OCI-LY3 (cell line): Measurements from ENCODE around the gene SLCO4A1.

Source experiments
- EZH2phosphoT487 ChIP-seq: fragments of 200-600 bp; shearing (Covaris generic); IDR thresholded peaks from 2 replicates; pipeline ENCODE4 v1.6.1; 2018; ENCODE audit warnings: antibody characterized with exemption, mixed run types, low read depth
- TF ChIP-seq, protein P1 (sequence below): fragments of 200-600, 300-600 bp; sonication (generic); IDR thresholded peaks from 2 replicates; pipeline ENCODE4 v1.5.1; 2014; ENCODE audit warnings: antibody characterized with exemption, low read length, low read depth

DNA sequence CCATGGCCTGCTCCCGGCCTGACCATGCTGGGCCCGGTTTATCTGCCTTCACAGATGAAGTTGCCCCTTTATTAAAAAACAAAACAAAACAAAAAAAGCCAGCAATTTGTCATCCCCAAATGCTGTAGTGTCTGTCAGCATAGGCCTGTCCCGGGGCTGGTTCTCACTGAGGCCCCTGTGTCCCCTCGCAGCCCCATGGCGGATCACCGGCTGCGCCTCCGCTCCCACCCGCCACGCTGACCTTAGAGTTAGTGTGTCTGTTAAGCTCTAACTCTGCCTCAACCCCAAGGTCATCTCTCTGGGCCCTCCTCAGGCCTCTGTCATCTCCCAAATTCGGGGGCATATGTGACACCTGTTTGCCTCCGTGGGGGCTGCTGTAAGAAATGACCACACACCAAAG, 11.1 kb downstream of the SLCO4A1 start:
- TF ChIP-seq, protein P1, sequence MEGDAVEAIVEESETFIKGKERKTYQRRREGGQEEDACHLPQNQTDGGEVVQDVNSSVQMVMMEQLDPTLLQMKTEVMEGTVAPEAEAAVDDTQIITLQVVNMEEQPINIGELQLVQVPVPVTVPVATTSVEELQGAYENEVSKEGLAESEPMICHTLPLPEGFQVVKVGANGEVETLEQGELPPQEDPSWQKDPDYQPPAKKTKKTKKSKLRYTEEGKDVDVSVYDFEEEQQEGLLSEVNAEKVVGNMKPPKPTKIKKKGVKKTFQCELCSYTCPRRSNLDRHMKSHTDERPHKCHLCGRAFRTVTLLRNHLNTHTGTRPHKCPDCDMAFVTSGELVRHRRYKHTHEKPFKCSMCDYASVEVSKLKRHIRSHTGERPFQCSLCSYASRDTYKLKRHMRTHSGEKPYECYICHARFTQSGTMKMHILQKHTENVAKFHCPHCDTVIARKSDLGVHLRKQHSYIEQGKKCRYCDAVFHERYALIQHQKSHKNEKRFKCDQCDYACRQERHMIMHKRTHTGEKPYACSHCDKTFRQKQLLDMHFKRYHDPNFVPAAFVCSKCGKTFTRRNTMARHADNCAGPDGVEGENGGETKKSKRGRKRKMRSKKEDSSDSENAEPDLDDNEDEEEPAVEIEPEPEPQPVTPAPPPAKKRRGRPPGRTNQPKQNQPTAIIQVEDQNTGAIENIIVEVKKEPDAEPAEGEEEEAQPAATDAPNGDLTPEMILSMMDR: no peak
- TF ChIP-seq EZH2phosphoT487: no peak
